Measurements from ENCODE around the gene SQSTM1.

- TF ChIP-seq POLR2A (IDR thresholded peaks at IDR 0.05) (no peak), CTCF (IDR thresholded peaks at IDR 0.05) (no peak)
Observed at GRCh38 chr5:179870952-179871351, 50.2 kb downstream of the SQSTM1 start.
